Measurements from ENCODE around the gene DDX1. TPM values are rescaled to one million over a fixed set of nuclear protein-coding genes. Genes with fewer than 3 reads are reported as not detected.
"Not testable (repeated sequence)": the region's sequence is repeated elsewhere in the genome, so short reads cannot be mapped to it uniquely, and the experiment has no call there.

The DDX1 gene
- 60.4 TPM for total RNA-seq
- long read RNA-seq, transcript DDX1-201 (26 exons, 2,739 nt) = major isoform, 79 of 109 reads
- long read RNA-seq, partial matches to known transcripts = 23 of 109 reads
- long read RNA-seq, other reads (novel, unspliced or antisense) = 7 of 109 reads

GRCh38 chr2:15591692-15592463 lies at the start of gene DDX1:
DDX1 (plus strand) TSS chr2:15591868; CDS start chr2:15591934, 66 bp downstream.
- intact Hi-C loops (cut with DNase I) = no loop called here
- ATAC-seq = peak; percentile 98 to 99
- H3K36me3 ChIP-seq = peaks cover 21% of the 10 kb centered on the region

GRCh38 chr2:15542269-15542668 lies 49.4 kb upstream of the DDX1 start:
- H3K9me3 ChIP-seq; intact Hi-C loops (cut with DNase I); ATAC-seq; H3K36me3 ChIP-seq; H3K27ac ChIP-seq; DNase-seq; H3K27me3 ChIP-seq (ENCODE audit: low read depth); H3K4me3 ChIP-seq; H3K4me1 ChIP-seq: not testable (repeated sequence)

More at GRCh38 chr2:15591692-15592463, at the start of gene DDX1:
- no peaks in the 10 kb centered on the region for H3K27me3 ChIP-seq (ENCODE audit: low read depth)
- no peaks in the 10 kb centered on the region for H3K9me3 ChIP-seq
- peak; percentile 91 for DNase-seq
- H3K27ac ChIP-seq = peak within 1 kb of the TSS; percentile 92
- H3K4me1 ChIP-seq = peaks cover 19% of the 10 kb centered on the region
- peak within 1 kb of the TSS; percentile 98 for H3K4me3 ChIP-seq
- no peak for TF ChIP-seq CTCF (IDR thresholded peaks at IDR 0.05)

- H3K36me3 ChIP-seq = peaks cover 3% of the 10 kb centered on the region
- no peak for DNase-seq
- no peak overlapping the region for H3K4me3 ChIP-seq
- H3K27me3 ChIP-seq (ENCODE audit: low read depth) = no peaks in the 10 kb centered on the region
- TF ChIP-seq CTCF (IDR thresholded peaks at IDR 0.05) = no peak
- no peak for ATAC-seq
- H3K9me3 ChIP-seq = no peaks in the 10 kb centered on the region
- H3K27ac ChIP-seq = no peak overlapping the region
- H3K4me1 ChIP-seq = no peaks in the 10 kb centered on the region
- intact Hi-C loops (cut with DNase I) = no loop called here
Measured at GRCh38 chr2:15543053-15543452, 48.6 kb upstream of the DDX1 start.

- Histone ChIP-seq H3K9me3 (no peaks in the 10 kb centered on the region), H3K4me1 (no peaks in the 10 kb centered on the region), H3K27me3 (ENCODE audit: low read depth) (no peaks in the 10 kb centered on the region), H3K4me3 (no peak overlapping the region), H3K27ac (no peak overlapping the region), H3K36me3 (peaks cover 5% of the 10 kb centered on the region)
- intact Hi-C loops (cut with DNase I) = no loop called here
- ATAC-seq (no peak), DNase-seq (no peak)
- no peak for TF ChIP-seq CTCF (IDR thresholded peaks at IDR 0.05)
Measured at GRCh38 chr2:15543541-15543940, 48.1 kb upstream of the DDX1 start.

- Histone ChIP-seq H3K27ac (no peak overlapping the region), H3K4me1 (no peaks in the 10 kb centered on the region), H3K27me3 (ENCODE audit: low read depth) (no peaks in the 10 kb centered on the region), H3K4me3 (no peak overlapping the region), H3K36me3 (peaks cover 12% of the 10 kb centered on the region), H3K9me3 (no peaks in the 10 kb centered on the region)
- ATAC-seq = no peak
- intact Hi-C loops (cut with DNase I) = no loop called here
- TF ChIP-seq CTCF (IDR thresholded peaks at IDR 0.05) = no peak
- DNase-seq = no peak
Measured at GRCh38 chr2:15544227-15544626, 47.4 kb upstream of the DDX1 start.
